ENCODE data around the gene AKAP13. TPM values are rescaled to one million over a fixed set of nuclear protein-coding genes. Genes with fewer than 3 reads are reported as not detected.

The AKAP13 gene
- total and polyA plus RNA-seq, 3 donors from 2014 or later = 79.5 to 207 (median 187) TPM

GRCh38 chr15:85472349-85472748, 91.9 kb downstream of the AKAP13 start:
- DNase-seq = no peak
- Histone ChIP-seq H3K4me3 (no peak overlapping the region), H3K27ac (peak overlapping the region in 1 of 2 donors; percentile 71), H3K9me3 (no peaks in the 10 kb centered on the region), H3K36me3 (ENCODE audit: low read depth, missing control alignments) (no peaks in the 10 kb centered on the region), H3K27me3 (no peaks in the 10 kb centered on the region), H3K4me1 (no peaks in the 10 kb centered on the region)
- TF ChIP-seq CTCF (IDR thresholded peaks at IDR 0.05) (no peak), POLR2A (IDR thresholded peaks at IDR 0.05) (no peak)
- intact Hi-C loops (cut with DNase I; ENCODE audit: low total_unique reads) = no loop called here
- WGBS, 2 donors = 84 to 93% methylated on average over 2 of the region's 2 CpGs

- Histone ChIP-seq H3K4me3 (no peak overlapping the region), H3K4me1 (no peaks in the 10 kb centered on the region), H3K27me3 (no peaks in the 10 kb centered on the region), H3K36me3 (ENCODE audit: low read depth, missing control alignments) (no peaks in the 10 kb centered on the region), H3K27ac (no peak overlapping the region), H3K9me3 (no peaks in the 10 kb centered on the region)
- intact Hi-C loops (cut with DNase I; ENCODE audit: low total_unique reads) = no loop called here
- no peak for TF ChIP-seq CTCF (IDR thresholded peaks at IDR 0.05)
- no peak for TF ChIP-seq POLR2A (IDR thresholded peaks at IDR 0.05)
- WGBS, 2 donors = 51 to 64% methylated on average over 3 of the region's 3 CpGs
- no peak for DNase-seq
Measured at GRCh38 chr15:85473455-85473854, 93.1 kb downstream of the AKAP13 start.

GRCh38 chr15:85474700-85475316, 94.4 kb downstream of the AKAP13 start:
- DNase-seq = no peak
- no peak overlapping the region for H3K27ac ChIP-seq
- no peaks in the 10 kb centered on the region for H3K9me3 ChIP-seq
- intact Hi-C loops (cut with DNase I; ENCODE audit: low total_unique reads) = no loop called here
- H3K36me3 ChIP-seq (ENCODE audit: low read depth, missing control alignments) = no peaks in the 10 kb centered on the region
- no peaks in the 10 kb centered on the region for H3K27me3 ChIP-seq
- H3K4me1 ChIP-seq = peaks cover 5% of the 10 kb centered on the region
- no peak for TF ChIP-seq POLR2A (IDR thresholded peaks at IDR 0.05)
- no peak for TF ChIP-seq CTCF (IDR thresholded peaks at IDR 0.05)
- no peak overlapping the region for H3K4me3 ChIP-seq
- WGBS, 2 donors = 80% methylated on average over 8 of the region's 8 CpGs

GRCh38 chr15:85475317-85475701, 94.9 kb downstream of the AKAP13 start:
- H3K27ac ChIP-seq = no peak overlapping the region
- no peak for TF ChIP-seq POLR2A (IDR thresholded peaks at IDR 0.05)
- no peak for TF ChIP-seq CTCF (IDR thresholded peaks at IDR 0.05)
- H3K27me3 ChIP-seq = no peaks in the 10 kb centered on the region
- intact Hi-C loops (cut with DNase I; ENCODE audit: low total_unique reads) = no loop called here
- DNase-seq = no peak
- H3K4me1 ChIP-seq = peaks cover 5% of the 10 kb centered on the region
- no peak overlapping the region for H3K4me3 ChIP-seq
- H3K36me3 ChIP-seq (ENCODE audit: low read depth, missing control alignments) = no peaks in the 10 kb centered on the region
- H3K9me3 ChIP-seq = no peaks in the 10 kb centered on the region
- WGBS, 2 donors = 73 to 83% methylated on average over 1 of the region's 1 CpG

GRCh38 chr15:85475711-85476110, 95.3 kb downstream of the AKAP13 start:
- H3K4me3 ChIP-seq = no peak overlapping the region
- H3K27ac ChIP-seq = no peak overlapping the region
- H3K27me3 ChIP-seq = no peaks in the 10 kb centered on the region
- no peaks in the 10 kb centered on the region for H3K9me3 ChIP-seq
- H3K4me1 ChIP-seq = peaks cover 5% of the 10 kb centered on the region
- TF ChIP-seq CTCF (IDR thresholded peaks at IDR 0.05) (no peak), POLR2A (IDR thresholded peaks at IDR 0.05) (no peak)
- H3K36me3 ChIP-seq (ENCODE audit: low read depth, missing control alignments) = no peaks in the 10 kb centered on the region
- intact Hi-C loops (cut with DNase I; ENCODE audit: low total_unique reads) = no loop called here
- DNase-seq = no peak

Data from testis (tissue), 3 donors.